HuH-7 (cell line): ENCODE data around the gene DOC2A.
"Not testable (repeated sequence)": the region's sequence is repeated elsewhere in the genome, so short reads cannot be mapped to it uniquely, and the experiment has no call there.

Experiments
- DNase-seq: peaks from one replicate; pipeline ENCODE4 v3.0.0; 2011; ENCODE audit warnings: low spot score

DOC2A gene

DNA sequence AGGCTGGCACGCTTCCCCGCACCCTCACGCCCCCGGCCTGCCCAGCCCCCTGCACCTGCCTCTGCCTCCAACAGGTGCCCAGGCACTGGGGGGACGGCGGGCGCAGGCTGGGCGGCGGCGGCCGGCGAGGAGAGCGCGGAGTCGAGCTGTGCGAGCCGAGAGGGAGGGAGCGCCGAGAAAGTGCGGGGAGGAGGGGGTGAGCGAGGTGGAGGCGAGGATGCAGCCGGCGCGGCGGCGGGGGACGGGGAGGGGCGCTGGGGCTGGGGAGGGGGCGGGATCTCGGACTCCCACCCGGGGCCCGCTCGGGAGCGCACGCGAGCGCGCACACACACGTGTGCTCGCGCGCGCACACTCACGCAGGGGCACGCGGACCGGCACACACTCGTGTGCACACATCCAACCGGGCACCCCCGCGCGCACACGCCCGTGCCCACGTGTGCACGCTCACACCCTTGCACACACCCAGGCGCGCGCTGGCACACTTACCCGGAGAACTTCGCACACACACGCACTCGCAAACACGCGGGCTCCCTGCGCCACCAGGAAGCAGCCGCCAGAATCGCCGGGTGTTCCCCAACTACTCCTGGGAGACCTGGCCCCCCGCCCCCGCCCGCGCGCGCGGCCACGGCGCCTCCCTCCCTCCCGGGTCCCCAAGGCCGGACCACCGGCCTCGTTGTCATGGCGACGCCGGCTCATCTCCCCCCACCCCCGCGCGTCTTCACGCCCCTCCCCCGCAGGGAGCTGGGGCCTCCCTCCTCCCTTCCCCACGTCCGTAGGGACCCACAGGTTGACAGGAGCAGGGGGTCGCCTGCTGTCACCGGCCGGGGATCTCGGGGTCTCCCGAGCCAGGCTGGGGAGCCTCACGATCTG lies at the start of gene DOC2A:
TSS of gene DOC2A (minus strand) at position 184 of the 870 bp plus-strand sequence. CDS start 805 bp downstream, outside the sequence.
- no peak for DNase-seq

DNA sequence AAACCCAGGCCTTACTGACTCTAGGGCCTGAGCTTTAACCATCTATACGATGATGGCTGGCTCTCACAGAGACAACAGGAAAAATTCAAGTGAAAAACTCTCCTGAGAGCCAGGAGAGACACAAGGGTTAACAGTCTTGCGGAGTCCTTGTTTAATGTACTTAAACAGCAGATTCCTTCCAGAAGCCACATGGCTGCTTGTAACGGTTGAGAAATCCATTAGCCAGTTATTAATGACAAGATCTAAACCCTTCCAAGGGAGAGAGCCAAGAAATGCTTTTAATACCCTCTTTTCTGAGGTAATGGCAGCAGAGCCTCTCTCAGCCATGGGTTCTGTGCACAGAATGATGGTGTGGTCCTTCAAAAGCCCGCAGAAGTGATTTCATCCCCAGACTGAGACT lies 49.5 kb upstream of the DOC2A start:
- DNase-seq, result no peak

DNA sequence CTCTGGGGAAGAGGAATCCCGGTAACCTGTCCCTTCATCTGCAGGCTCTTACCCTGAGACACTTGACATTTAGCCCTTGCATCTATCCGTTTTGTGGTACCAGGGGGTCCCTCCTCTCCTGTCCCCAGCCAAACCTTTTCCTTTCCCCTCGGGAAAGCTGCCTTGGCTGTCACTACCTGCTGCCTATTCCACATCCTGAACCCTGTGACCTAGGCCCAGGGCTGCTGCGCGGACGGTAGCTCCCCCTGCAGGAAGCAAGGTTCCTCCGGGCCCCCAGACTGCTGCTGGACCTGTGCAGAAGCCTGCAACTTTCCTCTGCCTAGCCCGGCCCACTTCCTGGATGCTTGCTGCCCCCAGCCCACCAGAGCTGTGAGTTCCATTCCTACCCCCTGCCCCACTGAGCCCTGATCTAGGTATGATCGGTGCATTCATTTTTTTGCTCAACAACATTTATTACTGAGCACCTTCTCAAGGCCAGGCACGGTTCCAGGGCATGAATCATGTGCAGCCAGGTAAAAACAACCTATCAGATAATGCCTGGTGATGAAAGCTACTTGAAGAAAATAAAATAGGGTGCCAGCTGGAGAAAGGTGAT lies 44.2 kb upstream of the DOC2A start:
- DNase-seq, result peak; percentile 94

DNA sequence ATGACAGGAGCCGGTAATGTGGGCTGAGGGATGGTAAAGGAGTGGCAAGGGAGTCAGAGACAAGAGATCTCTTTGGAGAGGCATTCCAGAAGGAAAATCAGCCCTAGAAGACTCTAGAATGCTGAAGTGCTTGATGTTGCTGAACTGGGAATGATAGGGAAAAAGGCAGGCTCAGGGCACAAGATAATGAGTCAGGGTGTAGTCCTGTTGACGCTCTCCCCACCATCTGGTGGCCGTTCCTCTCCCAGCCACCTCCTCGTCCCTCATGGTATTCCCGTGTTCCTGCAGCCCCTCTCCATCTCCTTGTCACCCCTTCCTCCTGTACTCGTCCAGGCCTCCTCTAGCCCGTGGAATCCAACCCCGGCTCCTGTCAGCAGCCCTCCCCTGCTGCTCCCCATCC lies 43.6 kb upstream of the DOC2A start:
- DNase-seq, result no peak

DNA sequence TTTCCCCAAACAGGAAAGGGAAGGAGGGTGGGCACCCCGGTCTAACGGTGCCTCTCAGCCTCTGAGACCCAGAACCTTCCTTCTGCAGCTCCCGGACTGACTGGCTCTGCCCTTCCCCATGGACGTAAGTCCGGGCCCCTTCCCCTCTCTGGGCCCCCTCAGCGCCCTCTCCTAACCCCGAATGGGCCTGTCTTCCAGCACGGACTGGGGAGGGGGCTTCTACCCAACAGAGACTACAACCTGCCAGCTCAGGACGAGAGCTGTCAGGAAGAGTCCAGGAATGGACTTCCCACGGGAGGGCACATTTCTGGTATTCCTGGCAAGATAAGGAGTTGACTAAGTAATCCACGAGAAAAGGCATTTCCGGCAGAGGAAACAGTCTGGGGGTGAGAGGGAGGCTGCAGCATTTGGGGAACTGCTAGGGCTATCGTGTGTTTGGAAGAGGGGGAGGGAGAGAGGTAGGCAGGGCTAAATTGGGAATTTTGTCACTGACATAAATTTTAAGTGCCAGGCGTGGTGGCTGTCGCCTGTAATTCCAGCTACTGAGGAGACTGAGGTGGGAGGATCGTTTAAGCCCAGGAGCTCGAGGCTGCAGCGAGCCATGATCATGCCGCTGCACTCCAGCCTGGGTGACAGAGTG lies 42.7 kb upstream of the DOC2A start:
- no peak for DNase-seq

DNA sequence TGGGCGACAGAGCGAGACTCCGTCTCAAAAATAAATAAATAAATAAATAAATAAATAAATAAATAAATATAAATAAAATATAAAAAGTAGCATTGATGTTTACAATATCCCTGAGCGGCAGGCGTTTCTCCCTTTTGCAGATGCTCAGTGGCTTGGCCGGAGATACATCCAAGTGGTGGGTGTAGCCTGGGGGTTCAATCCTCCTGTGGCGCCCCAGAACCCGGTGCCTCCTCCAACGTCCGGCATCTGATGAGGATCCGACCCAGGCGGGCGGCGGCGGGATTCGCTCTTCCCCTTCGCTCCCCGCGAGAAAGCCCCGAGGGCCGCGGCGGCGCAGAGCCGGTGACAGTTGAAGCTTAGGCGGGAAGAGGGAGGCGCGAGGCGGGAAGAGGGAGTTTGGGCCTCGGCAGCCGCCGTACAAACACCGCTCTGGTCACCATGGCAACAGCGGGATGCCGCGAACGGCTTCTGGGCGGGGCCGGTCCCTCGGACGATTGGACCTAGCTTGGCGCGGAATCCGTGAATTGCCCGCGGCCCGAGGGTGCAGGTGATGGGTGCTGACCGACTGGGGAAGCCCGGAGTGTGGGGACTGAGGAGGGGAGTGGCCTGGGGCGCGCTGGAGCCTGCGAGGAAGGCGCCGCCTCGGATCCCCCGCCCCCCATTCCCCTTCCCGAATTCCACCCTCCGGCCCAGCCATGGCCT lies 42.0 kb upstream of the DOC2A start:
- peak; percentile 91 for DNase-seq

DNA sequence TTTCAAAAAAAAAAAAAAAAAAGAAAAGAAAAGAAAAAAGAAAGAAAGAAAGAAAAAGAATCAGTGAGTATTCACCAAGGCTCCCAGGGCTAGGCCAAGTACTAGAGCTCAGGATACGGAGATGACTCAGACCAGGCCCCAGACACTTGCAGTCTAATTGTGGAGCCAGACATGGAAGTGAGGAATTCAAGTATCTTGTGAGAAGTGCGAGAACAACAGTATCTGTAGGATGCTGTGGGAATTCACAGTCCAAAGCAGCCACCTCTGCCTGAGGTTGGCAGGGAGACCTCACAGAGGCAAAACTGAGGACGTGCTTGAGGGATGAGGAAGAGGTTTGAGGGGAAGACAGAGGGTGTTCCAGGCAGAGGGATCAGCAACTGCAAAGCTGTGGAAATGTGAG lies 40.7 kb upstream of the DOC2A start:
- DNase-seq, result no peak

DNA sequence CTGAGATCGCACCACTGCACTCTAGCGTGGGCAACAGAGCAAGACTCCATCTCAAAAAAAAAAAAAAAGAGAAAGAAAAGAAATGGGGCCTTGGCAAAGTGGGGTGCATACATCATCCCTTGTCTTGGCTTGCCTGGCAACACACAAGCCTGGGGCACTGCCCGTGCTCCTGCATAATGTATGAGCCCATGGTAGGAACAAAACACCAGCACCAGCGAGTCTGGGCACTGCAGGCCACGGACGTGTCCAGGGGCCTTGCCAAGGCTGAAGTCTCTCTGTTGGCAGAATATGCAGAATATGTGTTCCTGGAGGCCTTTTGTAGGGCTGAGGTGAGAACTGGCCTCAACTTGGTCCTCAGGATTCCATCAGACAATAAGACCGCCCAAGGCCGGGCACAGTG lies 39.0 kb upstream of the DOC2A start:
- DNase-seq, result no peak

DNA sequence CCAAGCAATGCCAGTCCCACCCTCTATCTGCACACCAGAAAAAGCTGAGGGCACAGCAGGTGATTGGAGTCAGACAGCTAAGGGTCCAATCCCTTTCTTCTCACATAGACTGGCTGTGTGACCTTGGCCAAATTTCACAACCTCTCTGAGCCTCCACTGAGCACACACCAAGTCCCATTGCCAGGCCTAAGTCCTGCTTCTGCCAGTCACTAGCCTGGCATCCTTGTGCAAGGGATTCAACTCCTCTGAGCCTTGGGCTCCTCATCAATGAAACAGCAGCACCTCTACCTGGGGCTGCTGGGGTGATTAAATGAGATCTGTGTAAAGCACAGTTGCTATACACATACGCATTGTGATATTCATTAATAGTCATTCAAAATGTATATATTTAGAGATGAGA lies 35.8 kb upstream of the DOC2A start:
- no peak for DNase-seq

DNA sequence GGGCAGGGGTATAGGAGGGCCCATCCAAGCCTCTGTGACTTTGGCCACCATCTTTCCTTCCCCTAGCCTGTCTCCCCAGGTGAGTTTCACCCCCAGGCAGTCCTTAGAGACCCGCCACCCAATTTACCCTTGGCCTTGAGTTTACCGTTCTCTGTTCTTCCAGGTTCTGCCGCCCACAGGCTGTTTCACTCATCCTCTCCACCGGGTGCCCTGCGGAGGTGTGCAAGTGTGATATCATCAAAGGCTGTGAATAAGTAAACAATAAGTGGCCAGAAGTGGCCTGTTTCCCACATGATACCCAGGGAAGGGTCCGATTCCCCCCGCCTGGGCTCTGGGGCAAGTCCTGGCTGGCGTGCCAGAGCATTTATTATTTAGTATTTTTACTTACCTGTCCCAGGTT lies 35.4 kb upstream of the DOC2A start:
- DNase-seq, result no peak

DNA sequence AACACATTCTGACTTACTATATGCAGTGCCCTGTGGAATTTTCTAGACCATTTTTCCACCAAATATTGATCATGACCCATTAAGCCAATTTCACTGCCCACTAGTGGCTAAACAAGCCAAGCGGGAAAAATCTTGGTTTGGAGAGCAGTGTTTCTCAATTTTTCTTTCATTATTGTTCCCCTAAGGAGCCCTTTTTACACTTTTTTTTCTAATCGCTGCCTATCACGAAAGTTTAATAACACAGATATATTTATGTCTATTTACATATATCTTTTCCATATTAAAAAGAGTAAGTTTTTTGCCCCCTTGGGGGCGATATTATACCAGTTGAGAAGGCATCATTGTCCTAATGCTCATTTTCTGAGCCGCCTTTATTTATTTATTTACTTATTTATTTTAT lies 31.0 kb upstream of the DOC2A start:
- no peak for DNase-seq

DNA sequence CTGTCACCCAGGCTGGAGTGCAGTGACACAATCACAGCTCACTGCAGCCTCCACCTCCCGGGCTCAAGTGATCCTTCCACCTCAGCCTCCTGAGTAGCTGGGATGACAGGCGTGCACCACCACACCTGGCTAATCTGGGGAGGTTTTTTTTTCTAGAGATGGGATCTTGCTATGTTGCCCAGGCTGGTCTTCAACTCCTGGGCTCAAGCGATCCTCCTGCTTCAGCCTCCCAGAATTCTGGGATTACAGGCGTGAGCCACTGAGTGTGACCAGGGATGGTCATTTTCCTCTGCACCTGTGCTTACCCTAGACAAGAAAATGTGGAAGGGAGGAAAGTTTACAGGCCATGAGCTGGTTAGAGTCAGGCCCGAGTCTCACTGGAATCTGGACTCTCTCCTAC lies 29.9 kb upstream of the DOC2A start:
- DNase-seq, result not testable (repeated sequence)

DNA sequence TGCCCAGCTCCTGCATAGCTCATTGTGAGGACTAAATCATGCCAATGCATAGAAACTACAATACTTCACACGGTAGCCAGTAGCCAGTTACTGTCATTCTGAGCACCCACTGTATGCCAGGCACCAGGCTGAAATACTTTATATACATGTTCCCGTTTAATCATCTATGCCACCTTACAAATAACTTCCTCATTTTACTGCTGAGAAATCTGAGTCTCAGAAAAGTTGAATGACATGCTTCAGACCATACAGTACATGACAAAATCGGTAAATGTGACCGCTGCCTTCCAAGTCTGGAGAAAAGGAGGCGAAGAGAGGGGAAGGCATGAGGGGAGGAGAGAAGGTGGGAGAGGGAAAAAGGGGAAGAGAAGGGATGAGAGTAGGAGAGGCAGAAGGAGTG lies 29.4 kb upstream of the DOC2A start:
- DNase-seq, result no peak

DNA sequence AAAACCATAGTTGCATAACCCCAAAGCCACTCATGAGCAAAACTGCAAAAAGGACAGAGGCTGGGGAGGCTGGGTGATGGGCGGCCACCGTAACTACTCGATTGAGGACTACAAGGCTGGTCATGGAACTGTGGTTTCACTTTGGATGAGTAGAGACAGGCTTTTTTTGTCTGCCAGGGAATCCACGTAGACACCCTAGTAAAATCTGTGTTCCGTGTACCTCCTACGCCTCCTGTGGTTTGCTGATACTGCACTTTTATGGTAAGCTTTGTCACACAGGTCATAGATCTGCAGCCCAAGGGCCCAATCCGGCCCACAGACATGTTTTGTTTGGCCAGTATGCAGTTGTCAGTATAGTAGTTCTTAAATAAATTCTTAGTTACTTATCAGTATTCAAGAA lies 22.4 kb upstream of the DOC2A start:
- DNase-seq, result no peak

DNA sequence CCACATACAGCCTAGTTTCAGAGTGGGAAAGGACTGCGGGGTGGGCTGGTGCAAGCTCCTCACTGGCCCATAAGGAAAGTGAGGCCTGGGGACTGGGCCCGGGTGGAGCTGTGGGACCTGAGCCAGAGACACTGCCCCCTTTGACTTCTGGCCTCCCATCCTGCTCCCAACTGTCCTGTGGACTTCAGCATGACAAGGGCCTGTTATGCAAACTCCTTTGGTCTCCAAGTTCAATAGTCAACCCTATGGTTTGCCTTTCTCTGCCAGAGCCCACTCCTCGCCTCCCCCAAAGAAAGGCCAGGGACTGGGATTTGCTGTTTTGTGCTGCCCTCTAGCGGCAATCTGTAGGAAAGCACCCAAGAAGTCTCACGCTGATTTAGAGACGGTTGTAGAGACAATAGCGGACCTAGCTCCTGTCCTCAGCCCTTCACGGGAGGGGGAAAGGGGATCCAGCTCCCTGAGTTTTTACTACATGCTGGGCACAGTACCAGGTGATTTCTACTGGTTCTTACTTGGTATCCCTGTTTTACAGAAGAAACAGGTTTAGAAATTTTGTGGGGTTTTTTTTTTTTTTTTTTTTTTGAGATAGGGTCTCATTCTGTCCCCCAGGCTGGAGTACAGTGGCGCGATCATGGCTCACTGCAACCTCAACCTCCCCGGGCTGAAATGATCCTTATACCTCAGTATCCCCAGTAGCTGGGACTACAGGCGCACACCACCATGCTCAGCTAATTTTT lies 21.4 kb upstream of the DOC2A start:
- DNase-seq, result peak; percentile 78

DNA sequence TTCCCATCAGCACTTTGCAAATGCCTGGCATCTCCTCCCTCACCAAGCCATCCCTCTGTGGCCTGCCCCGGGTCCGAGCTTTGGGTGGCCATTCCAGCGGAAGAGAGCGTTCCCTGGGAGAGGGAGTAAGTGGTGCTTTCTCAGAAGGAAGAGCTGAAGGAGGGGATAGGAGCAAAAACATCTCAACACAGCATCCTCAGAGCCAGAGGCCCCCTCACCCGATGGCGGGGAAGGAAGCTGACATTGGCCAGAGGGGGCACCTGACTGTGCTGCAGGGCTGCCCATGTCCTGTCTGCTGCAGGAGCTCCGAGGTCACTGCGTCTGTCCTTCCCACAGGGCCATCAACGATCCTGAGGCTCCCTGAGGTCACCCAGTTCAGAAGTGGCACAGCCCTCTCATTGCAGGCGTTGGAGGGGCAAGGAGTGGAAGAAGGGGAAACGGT lies 20.7 kb upstream of the DOC2A start:
- DNase-seq, result no peak

DNA sequence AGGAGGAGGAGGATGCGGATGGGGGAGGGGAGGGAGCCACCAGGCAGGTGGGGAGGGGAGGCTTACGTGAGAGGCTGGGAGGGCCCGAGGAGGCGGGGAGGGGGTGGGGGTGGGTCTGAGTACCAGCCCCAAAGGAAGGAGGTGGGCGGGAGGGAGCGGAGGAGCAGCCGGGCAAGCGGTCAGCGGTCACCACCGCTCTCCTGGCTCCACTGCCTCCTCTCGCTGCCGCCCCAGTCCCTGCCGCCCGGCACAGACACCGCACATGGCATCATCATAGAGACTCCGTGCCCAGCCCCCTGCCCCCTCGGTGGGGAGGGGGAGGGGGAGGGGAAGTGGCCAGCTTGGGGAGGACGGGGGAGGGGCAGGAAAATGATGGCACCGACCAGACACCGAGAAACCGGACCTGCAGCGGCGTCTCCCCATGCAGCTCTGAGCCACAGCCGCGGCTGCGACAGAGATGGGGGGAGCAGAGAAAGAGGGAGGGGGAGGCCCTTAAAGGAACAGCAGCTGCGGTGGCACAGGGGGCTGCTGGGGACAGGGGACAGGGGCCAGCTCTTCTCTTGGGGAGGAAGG lies 20.1 kb upstream of the DOC2A start, which contains the start of gene TLCD3B:
TSS of gene TLCD3B (minus strand) at position 431 of the 573 bp plus-strand sequence. CDS start 744 bp downstream, outside the sequence.
- no peak for DNase-seq

DNA sequence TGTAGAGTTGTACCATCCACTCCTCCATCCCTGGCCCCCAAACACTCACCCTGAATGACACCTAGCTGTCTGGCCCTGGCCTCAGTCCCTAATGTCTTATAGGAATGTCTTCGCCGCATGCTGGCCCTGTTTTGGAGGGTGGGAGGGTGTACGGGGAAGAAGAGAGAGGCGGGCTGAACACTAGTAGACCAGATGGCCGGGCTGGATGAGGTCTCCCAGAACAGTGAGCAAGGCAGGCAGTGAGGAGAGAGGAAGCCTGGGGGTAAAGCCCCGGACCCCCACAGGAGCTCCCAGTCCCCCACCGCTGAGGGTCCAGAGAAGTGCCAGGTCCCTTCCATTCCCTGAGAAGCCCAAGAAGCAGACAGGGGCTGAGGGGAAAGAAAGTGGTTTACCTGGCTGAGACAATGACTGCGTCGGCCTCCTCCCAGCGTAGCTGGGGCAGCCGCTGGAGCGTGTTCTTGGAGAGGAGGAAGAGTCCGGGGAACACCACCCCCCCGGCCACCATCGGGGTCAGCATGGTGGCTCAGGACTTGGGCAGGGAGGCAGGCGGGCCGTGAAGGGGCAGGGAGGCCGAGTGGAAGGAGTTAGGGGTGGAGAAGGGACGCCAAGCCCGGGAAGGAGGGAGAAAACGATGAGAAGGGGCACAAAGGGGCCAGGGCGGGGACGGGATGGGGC lies 19.3 kb upstream of the DOC2A start:
- DNase-seq, result no peak

DNA sequence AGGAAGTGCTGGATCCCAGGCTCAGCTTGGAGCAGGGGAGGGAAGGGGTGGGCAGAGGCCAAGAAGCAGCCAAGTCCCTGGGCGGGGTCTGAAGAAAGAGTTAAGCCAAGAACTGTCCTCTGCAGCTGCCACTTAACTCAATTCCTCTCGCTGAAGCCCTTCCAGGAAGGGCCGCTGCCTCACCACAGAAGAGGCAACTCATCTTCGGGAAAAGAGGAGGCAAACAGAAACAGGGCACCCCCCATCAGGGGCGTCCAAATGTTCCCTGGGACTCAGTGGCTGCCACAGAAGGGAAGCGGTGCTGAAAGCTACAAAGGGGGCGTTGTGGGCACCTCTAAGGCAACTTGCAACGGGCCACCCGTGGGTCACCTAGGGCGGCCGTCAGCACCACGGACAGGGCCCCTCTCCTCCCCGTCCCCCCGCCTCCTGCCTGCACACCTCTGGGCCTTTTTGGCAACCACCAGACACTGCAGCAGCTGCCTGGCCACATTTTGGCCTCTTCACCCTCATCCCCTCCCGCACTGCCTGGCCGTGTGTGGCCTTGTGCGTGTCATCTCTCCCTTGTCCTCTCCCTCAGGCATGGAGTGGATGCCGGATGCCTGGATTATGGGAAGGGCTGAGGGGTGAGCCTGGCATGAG lies 17.7 kb upstream of the DOC2A start:
- no peak for DNase-seq
